NCI-H1417 (cell line): Measurements from ENCODE around the gene FZD2.
"Not testable (repeated sequence)": the region's sequence is repeated elsewhere in the genome, so short reads cannot be mapped to it uniquely, and the experiment has no call there.

Experiments used
- DNase-seq, 3 experiments: peaks; one replicate each; lab custom pipeline; 2025; lab: John Stamatoyannopoulos, UW

The FZD2 gene

GRCh38 chr17:44575403-44575802 is 18.1 kb downstream of the FZD2 start:
- no peak for DNase-seq

- DNase-seq, result no peak
These were observed 21.7 kb downstream of the FZD2 start for GRCh38 chr17:44578947-44579346.

GRCh38 chr17:44581868-44582267 is 24.6 kb downstream of the FZD2 start:
- DNase-seq, result no peak

GRCh38 chr17:44584443-44584842 is 27.2 kb downstream of the FZD2 start:
- DNase-seq, result no peak

GRCh38 chr17:44585315-44585714 is 28.0 kb downstream of the FZD2 start:
- DNase-seq, result no peak

- no peak for DNase-seq
These were observed 30.1 kb downstream of the FZD2 start for GRCh38 chr17:44587339-44587738.

- no peak for DNase-seq
These were observed 32.2 kb downstream of the FZD2 start for GRCh38 chr17:44589316-44590071.

- not testable (repeated sequence) for DNase-seq
These were observed 32.8 kb downstream of the FZD2 start for GRCh38 chr17:44590072-44590462.

- DNase-seq, result not testable (repeated sequence)
These were observed 33.5 kb downstream of the FZD2 start for GRCh38 chr17:44590762-44591161.

- no peak for DNase-seq
These were observed 33.9 kb downstream of the FZD2 start for GRCh38 chr17:44591206-44591605.

GRCh38 chr17:44593156-44593555 is 35.9 kb downstream of the FZD2 start:
- no peak for DNase-seq

- no peak for DNase-seq
These were observed 38.0 kb downstream of the FZD2 start for GRCh38 chr17:44595216-44595775.

GRCh38 chr17:44598329-44598728 is 41.0 kb downstream of the FZD2 start:
- no peak for DNase-seq

GRCh38 chr17:44598932-44599297 is 41.6 kb downstream of the FZD2 start:
- no peak for DNase-seq

- DNase-seq, result peak in 2 of 3 experiments; percentile 16 to 59
These were observed 42.3 kb downstream of the FZD2 start for GRCh38 chr17:44599298-44600175.

- DNase-seq, result no peak
These were observed 44.3 kb downstream of the FZD2 start for GRCh38 chr17:44601539-44601938.

GRCh38 chr17:44601973-44602372 is 44.7 kb downstream of the FZD2 start:
- no peak for DNase-seq

GRCh38 chr17:44602390-44602789 is 45.1 kb downstream of the FZD2 start:
- peak in 1 of 3 experiments; percentile 30 for DNase-seq

GRCh38 chr17:44602970-44603369 is 45.7 kb downstream of the FZD2 start:
- no peak for DNase-seq

GRCh38 chr17:44604116-44604761 is 47.0 kb downstream of the FZD2 start:
- no peak for DNase-seq

- DNase-seq, result no peak
These were observed 47.6 kb downstream of the FZD2 start for GRCh38 chr17:44604768-44605485.

GRCh38 chr17:44606658-44607057 is 49.4 kb downstream of the FZD2 start:
- no peak for DNase-seq
